ENCODE measurements around the gene SHOC2.
A peak's percentile ranks its signal among the peaks of the same experiment; 100 is the strongest.

SHOC2 gene

DNA sequence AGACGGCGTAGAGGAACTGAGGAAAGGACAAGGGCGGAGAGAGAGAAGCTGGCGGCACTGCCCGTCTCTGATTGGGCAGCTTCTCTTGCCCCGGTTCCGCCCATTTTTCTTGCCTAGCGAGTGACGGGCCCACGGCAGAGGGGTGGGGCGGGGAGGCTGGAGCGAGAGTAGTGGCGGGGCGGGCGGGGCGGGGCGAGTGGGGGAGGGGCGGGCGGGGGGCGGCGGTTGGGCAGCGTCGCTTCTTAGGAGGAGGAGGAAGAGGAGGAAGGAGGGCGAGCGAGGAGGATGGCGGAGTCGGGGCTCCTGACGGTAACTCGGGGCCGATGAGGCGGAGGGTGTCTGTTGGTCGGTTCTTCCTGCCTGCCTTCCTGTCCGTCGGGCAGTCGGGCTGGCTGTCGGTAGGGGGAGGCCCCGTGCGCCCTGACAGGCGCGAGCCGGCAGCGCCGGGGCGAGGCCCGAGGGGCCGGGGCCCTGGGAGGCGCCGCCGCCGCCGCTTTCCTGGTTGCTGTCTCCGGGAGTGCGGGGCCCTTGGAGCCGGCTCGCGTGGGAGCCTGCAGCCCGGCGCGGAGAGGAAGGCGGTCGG, at the start of gene SHOC2:
Gene SHOC2 (plus strand): TSS at position 256 of the 583 bp plus-strand sequence. CDS start 44,755 bp downstream, outside the sequence.
- H3K36me3 ChIP-seq (ENCODE audit: insufficient read depth, low read length), result no peaks in the 10 kb centered on the region
- peak within 1 kb of the TSS; percentile 100 for H3K9ac ChIP-seq (ENCODE audit: low read depth, low read length)
- no peaks in the 10 kb centered on the region for H3K9me3 ChIP-seq (ENCODE audit: control insufficient read depth, insufficient read depth, low read length)
- peaks cover 8% of the 10 kb centered on the region for H3K4me1 ChIP-seq (ENCODE audit: insufficient read depth, low read length)

DNA sequence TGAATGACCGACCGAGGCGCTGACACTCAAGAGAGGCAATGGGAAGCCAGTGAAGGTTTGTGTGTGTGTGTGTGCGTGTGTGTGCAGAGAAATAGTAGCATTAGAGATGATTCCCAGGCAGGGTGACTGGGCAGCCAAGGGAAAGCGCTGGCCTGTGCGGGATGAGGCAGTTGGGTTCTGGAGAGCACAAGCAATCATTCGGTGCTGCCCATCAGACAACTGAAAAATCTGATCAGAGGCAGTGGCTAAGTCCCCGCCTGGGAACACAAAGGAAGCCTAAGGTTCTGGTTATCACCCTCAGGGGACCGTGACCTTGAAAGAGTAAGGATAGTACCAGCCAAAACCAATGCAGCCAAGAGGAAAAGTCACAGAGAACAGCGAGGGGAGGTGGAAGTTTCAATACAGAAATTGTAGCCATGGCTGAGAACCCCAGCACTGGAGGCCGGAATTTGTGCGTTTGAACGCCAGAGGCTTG, 48.5 kb upstream of the SHOC2 start:
- H3K36me3 ChIP-seq (ENCODE audit: insufficient read depth, low read length), result no peaks in the 10 kb centered on the region
- peak overlapping the region; percentile 77 for H3K9ac ChIP-seq (ENCODE audit: low read depth, low read length)
- H3K9me3 ChIP-seq (ENCODE audit: control insufficient read depth, insufficient read depth, low read length), result no peaks in the 10 kb centered on the region
- peaks cover 10% of the 10 kb centered on the region for H3K4me1 ChIP-seq (ENCODE audit: insufficient read depth, low read length)

GRCh38 chr10:110871298-110872084, 47.9 kb upstream of the SHOC2 start, which contains the start of gene PDCD4:
PDCD4 (plus strand) TSS chr10:110871928; CDS start chr10:110876028, 4,100 bp downstream.
- Histone ChIP-seq H3K4me1 (ENCODE audit: insufficient read depth, low read length) (peaks cover 10% of the 10 kb centered on the region), H3K36me3 (ENCODE audit: insufficient read depth, low read length) (no peaks in the 10 kb centered on the region), H3K9me3 (ENCODE audit: control insufficient read depth, insufficient read depth, low read length) (no peaks in the 10 kb centered on the region), H3K9ac (ENCODE audit: low read depth, low read length) (peak within 1 kb of the TSS; percentile 85)

DNA sequence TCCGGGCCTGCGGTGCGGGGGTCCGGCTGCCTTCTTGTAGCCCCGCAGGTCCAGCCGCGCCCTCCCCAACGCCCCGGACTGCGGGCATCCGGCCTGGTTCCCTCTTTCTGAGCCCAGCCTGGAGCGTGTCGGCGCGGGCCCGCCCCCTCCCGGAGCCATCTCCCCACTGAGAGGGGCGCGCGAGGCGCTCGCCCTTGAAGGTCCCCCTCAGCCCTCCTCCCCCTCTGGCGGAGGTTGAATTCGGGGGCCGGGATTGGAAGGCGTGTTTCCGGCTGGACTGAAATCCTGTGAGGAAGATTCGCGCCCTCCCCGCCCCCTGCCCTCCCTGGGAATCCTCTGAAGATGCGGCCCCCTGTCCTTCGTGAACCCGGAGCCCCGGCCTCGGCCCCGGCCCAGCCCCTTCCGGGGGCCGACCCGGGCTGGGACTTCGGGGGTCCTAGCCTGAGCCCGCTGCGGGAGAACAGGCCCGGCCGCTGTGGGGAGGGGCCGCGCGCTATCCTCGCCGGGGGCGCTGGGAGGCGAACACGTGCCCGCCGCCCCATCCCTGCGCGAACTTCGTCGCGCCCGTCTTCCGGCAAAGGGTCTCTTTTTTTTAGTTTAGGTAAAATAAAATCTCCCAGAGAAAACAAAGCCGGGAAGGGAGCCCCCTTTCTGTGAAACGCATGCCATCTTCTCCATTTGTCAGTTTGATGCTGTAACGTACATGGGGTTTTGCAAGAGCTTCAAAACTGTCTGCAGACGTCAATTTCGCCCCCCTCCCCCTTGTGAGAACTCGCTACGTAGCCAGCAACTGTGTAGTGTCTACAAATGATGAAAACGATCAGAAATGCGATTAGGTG, 47.0 kb upstream of the SHOC2 start:
- Histone ChIP-seq H3K4me1 (ENCODE audit: insufficient read depth, low read length) (peaks cover 10% of the 10 kb centered on the region), H3K9ac (ENCODE audit: low read depth, low read length) (peak overlapping the region; percentile 85), H3K36me3 (ENCODE audit: insufficient read depth, low read length) (no peaks in the 10 kb centered on the region), H3K9me3 (ENCODE audit: control insufficient read depth, insufficient read depth, low read length) (no peaks in the 10 kb centered on the region)

DNA sequence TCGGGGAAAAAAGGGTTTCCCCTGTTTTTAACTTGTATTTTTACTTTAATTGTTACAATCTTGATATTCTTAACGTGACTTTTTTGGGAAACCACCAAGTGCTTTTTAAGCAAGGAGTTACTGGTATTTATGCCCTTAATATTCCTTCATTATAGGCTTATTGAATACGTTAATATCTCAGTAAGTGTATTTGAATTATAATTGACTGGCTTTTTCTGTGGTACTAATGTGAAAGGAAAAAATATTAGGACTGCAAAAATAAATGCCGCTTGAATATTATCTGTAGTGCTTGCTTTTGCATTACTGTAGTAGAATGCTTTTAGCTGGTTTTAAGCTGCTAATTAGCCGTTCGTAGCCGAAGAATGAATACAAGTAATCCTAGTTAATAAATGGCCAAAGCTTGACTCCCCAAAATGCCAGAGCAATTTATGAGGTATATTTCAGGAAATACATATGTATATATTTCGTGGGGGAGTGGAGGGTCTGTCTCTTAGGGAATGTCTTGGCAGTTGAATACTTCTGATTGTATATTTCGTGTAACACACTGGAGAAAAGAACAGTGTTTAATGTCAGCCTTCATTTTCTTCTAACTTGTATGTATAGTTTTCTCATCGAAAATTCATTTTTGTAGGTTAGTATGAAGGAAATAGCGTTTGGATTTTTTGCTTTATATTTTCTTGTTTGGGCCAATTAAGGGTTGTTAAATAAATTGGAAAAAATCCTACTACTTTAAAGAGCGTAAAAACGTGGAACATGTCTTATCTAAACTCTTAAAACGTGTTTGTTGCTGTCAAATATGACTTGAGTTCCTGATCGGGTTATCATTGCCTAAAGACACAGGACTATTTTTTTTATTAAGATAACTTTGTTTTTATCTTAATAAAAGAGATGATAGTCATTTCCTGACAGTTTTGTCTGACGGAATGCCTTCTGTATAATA, 46.1 kb upstream of the SHOC2 start:
- Histone ChIP-seq H3K9me3 (ENCODE audit: control insufficient read depth, insufficient read depth, low read length) (no peaks in the 10 kb centered on the region), H3K36me3 (ENCODE audit: insufficient read depth, low read length) (no peaks in the 10 kb centered on the region), H3K4me1 (ENCODE audit: insufficient read depth, low read length) (peaks cover 10% of the 10 kb centered on the region), H3K9ac (ENCODE audit: low read depth, low read length) (peak overlapping the region; percentile 85)

DNA sequence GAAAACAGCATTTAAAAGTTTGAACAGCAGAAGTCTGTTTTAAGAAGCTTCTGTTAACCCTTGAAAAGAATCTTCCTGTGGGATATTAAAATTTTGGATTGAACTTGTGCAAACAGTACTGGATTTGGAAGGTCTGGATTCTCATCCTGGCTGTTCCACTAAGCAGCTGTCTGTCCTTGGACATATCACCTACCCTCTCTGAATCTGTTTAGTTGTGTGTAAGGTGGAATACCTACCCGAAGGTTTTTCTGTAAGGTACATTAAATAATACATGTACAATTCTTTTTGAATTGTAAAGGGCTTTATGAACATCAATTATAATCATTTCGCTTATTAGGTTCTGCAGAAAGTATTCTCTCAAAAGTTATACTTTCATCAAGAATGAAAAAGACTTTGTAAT, 45.5 kb upstream of the SHOC2 start:
- Histone ChIP-seq H3K9me3 (ENCODE audit: control insufficient read depth, insufficient read depth, low read length) (no peaks in the 10 kb centered on the region), H3K36me3 (ENCODE audit: insufficient read depth, low read length) (no peaks in the 10 kb centered on the region), H3K9ac (ENCODE audit: low read depth, low read length) (no peak overlapping the region), H3K4me1 (ENCODE audit: insufficient read depth, low read length) (peaks cover 10% of the 10 kb centered on the region)

DNA sequence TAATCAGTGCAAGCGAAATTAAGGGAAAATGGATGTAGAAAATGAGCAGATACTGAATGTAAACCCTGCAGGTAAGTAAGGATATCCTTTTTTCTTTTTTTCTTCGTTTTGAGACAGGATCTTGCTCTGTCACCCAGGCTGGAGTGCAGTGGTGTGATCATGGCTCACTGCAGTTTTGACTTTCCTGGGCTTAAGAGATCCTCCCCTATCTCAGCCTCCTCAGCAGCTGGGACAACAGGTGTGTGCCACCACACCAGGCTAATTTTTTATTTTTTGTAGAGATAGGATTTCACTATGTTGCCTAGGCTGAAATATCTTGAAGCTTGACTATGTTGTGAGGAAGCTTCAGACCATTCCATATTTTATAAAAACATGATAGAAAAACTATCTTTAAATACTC, 43.4 kb upstream of the SHOC2 start:
- no peaks in the 10 kb centered on the region for H3K36me3 ChIP-seq (ENCODE audit: insufficient read depth, low read length)
- H3K4me1 ChIP-seq (ENCODE audit: insufficient read depth, low read length), result peaks cover 4% of the 10 kb centered on the region
- no peak overlapping the region for H3K9ac ChIP-seq (ENCODE audit: low read depth, low read length)
- no peaks in the 10 kb centered on the region for H3K9me3 ChIP-seq (ENCODE audit: control insufficient read depth, insufficient read depth, low read length)

- H3K9me3 ChIP-seq (ENCODE audit: control insufficient read depth, insufficient read depth, low read length), result no peaks in the 10 kb centered on the region
- H3K36me3 ChIP-seq (ENCODE audit: insufficient read depth, low read length), result no peaks in the 10 kb centered on the region
- no peak overlapping the region for H3K9ac ChIP-seq (ENCODE audit: low read depth, low read length)
- H3K4me1 ChIP-seq (ENCODE audit: insufficient read depth, low read length), result no peaks in the 10 kb centered on the region
Observed at GRCh38 chr10:110876788-110877187, 42.6 kb upstream of the SHOC2 start.

GRCh38 chr10:110880012-110880411, 39.4 kb upstream of the SHOC2 start:
- Histone ChIP-seq H3K9ac (ENCODE audit: low read depth, low read length) (no peak overlapping the region), H3K36me3 (ENCODE audit: insufficient read depth, low read length) (no peaks in the 10 kb centered on the region), H3K4me1 (ENCODE audit: insufficient read depth, low read length) (no peaks in the 10 kb centered on the region), H3K9me3 (ENCODE audit: control insufficient read depth, insufficient read depth, low read length) (no peaks in the 10 kb centered on the region)

DNA sequence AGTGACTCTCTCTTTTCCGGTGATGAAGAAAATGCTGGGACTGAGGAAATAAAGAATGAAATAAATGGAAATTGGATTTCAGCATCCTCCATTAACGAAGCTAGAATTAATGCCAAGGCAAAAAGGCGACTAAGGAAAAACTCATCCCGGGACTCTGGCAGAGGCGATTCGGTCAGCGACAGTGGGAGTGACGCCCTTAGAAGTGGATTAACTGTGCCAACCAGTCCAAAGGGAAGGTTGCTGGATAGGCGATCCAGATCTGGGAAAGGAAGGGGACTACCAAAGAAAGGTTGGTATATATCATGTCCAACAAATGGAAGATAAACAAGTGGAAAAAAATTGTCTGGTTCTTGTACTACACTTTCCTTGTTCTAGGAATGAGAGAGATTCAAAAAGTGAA, 38.2 kb upstream of the SHOC2 start:
- Histone ChIP-seq H3K36me3 (ENCODE audit: insufficient read depth, low read length) (no peaks in the 10 kb centered on the region), H3K9me3 (ENCODE audit: control insufficient read depth, insufficient read depth, low read length) (no peaks in the 10 kb centered on the region), H3K4me1 (ENCODE audit: insufficient read depth, low read length) (no peaks in the 10 kb centered on the region), H3K9ac (ENCODE audit: low read depth, low read length) (no peak overlapping the region)

GRCh38 chr10:110881905-110882304, 37.5 kb upstream of the SHOC2 start:
- no peak overlapping the region for H3K9ac ChIP-seq (ENCODE audit: low read depth, low read length)
- no peaks in the 10 kb centered on the region for H3K4me1 ChIP-seq (ENCODE audit: insufficient read depth, low read length)
- no peaks in the 10 kb centered on the region for H3K36me3 ChIP-seq (ENCODE audit: insufficient read depth, low read length)
- H3K9me3 ChIP-seq (ENCODE audit: control insufficient read depth, insufficient read depth, low read length), result no peaks in the 10 kb centered on the region

- Histone ChIP-seq H3K4me1 (ENCODE audit: insufficient read depth, low read length) (no peaks in the 10 kb centered on the region), H3K9me3 (ENCODE audit: control insufficient read depth, insufficient read depth, low read length) (no peaks in the 10 kb centered on the region), H3K9ac (ENCODE audit: low read depth, low read length) (no peak overlapping the region), H3K36me3 (ENCODE audit: insufficient read depth, low read length) (no peaks in the 10 kb centered on the region)
Observed at GRCh38 chr10:110883924-110884323, 35.5 kb upstream of the SHOC2 start.

DNA sequence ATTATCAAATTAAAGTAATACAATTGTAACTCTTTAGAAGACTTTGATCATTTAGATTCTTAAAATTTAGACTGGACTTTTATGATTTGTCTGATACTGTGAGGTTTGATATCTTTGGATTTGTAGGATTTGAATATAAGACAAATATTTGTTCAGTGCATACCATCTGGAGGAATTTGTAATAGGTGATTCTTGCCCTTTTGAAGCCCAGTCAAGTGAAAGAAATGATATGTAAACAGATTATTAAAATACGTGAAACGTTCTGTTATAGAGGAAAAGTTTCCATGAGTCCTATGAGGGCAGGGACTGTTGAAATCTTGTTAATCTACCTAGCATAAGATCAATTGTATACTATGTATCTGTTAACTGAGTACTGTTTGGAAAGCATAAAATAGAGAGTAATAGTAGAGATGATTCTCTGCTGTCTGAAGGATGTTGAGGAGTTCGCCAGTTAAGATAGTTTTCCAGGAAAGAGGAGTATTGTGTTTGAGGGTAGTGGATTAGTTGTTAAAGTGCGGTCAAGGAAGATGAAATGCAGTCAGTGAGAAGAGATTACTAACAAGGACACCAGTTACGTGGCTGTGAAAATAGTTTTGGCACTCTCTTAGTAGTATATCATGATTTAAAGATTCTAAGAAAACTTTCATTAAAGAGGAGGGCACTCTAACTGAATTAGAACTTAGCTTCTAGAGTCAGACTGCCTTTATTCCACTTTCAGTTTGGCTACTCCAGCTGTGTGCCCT, 33.3 kb upstream of the SHOC2 start:
- Histone ChIP-seq H3K4me1 (ENCODE audit: insufficient read depth, low read length) (no peaks in the 10 kb centered on the region), H3K9ac (ENCODE audit: low read depth, low read length) (no peak overlapping the region), H3K9me3 (ENCODE audit: control insufficient read depth, insufficient read depth, low read length) (no peaks in the 10 kb centered on the region), H3K36me3 (ENCODE audit: insufficient read depth, low read length) (no peaks in the 10 kb centered on the region)
